DMS153 treated with DMSO at 0.1 percent for 48 hours (cell line): ENCODE measurements around the gene KCNJ1.

Experiments used
- DNase-seq: peaks from one replicate; lab custom pipeline; 2025; ENCODE audit not compliant: unreplicated experiment; lab: John Stamatoyannopoulos, UW

The KCNJ1 gene

GRCh38 chr11:128825050-128825784 is 41.9 kb downstream of the KCNJ1 start:
- DNase-seq: no peak

GRCh38 chr11:128824191-128825049 is 42.7 kb downstream of the KCNJ1 start:
- DNase-seq: no peak

GRCh38 chr11:128823753-128824152 is 43.3 kb downstream of the KCNJ1 start:
- DNase-seq: no peak

GRCh38 chr11:128822130-128822529 is 45.0 kb downstream of the KCNJ1 start:
- no peak for DNase-seq

- DNase-seq: no peak
Observed at GRCh38 chr11:128821556-128821955, 45.5 kb downstream of the KCNJ1 start.

- no peak for DNase-seq
Observed at GRCh38 chr11:128819198-128819597, 47.9 kb downstream of the KCNJ1 start.

- no peak for DNase-seq
Observed at GRCh38 chr11:128814856-128815705, 52.0 kb downstream of the KCNJ1 start.

GRCh38 chr11:128813729-128814128 is 53.4 kb downstream of the KCNJ1 start:
- DNase-seq: no peak

GRCh38 chr11:128810784-128811514 is 56.1 kb downstream of the KCNJ1 start:
- DNase-seq: no peak

- DNase-seq: no peak
Observed at GRCh38 chr11:128809128-128809527, 58.0 kb downstream of the KCNJ1 start.

- no peak for DNase-seq
Observed at GRCh38 chr11:128807909-128808308, 59.2 kb downstream of the KCNJ1 start.

GRCh38 chr11:128806506-128807261 is 60.4 kb downstream of the KCNJ1 start:
- DNase-seq: no peak

- DNase-seq: no peak
Observed at GRCh38 chr11:128804481-128804880, 62.6 kb downstream of the KCNJ1 start.

- DNase-seq: no peak
Observed at GRCh38 chr11:128803449-128804245, 63.4 kb downstream of the KCNJ1 start.

- DNase-seq: no peak
Observed at GRCh38 chr11:128803011-128803410, 64.1 kb downstream of the KCNJ1 start.

- peak; percentile 26 for DNase-seq
Observed at GRCh38 chr11:128802358-128802981, 64.6 kb downstream of the KCNJ1 start.

GRCh38 chr11:128800871-128801417 is 66.2 kb downstream of the KCNJ1 start:
- no peak for DNase-seq

- no peak for DNase-seq
Observed at GRCh38 chr11:128796270-128796669, 70.8 kb downstream of the KCNJ1 start.
